HEK293 (cell line): ENCODE measurements around the gene EDN1.

Experiments
- CTCF ChIA-PET: fragments of 350-600 bp; formaldehyde crosslinking; extraction: SDS; loops from one replicate; lab custom pipeline; 2021; ENCODE audit warnings: antibody characterized with exemption; lab: Yijun Ruan, JAX
- POLR2A ChIA-PET: fragments of 300-600 bp; formaldehyde crosslinking; extraction: SDS; loops from one replicate; lab custom pipeline; 2020; ENCODE audit warnings: antibody characterized with exemption, inconsistent platforms; lab: Yijun Ruan, JAX
- H3K27ac ChIP-seq: fragments of 200-500 bp; sonication (Bioruptor generic); 2 replicates; pipeline ENCODE4 v1.5.1; 2014; ENCODE audit warnings: low read depth, low read length, control low read depth, inconsistent platforms; ENCODE audit errors: extremely low read depth
- H3K36me3 ChIP-seq, 2 experiments: fragments of 200-500 bp in 1 of 2; sonication (Bioruptor generic) in 1 of 2; 1 replicate in 1 of 2; 2 replicates in 1 of 2; pipeline ENCODE4 v1.5.1; 2014 to 2017; ENCODE audit warnings: inconsistent platforms in 2 of 2, low read length in 2 of 2; ENCODE audit not compliant: control insufficient read depth in 2 of 2, insufficient read depth in 1 of 2
- H3K4me1 ChIP-seq: fragments of 200-500 bp; sonication (Bioruptor generic); 2 replicates; pipeline ENCODE4 v1.5.1; 2014; ENCODE audit warnings: mild to moderate bottlenecking, low read length, inconsistent platforms; ENCODE audit not compliant: control insufficient read depth, insufficient read depth
- H3K4me3 ChIP-seq: 2 replicates; pipeline ENCODE4 v1.5.1; 2011; ENCODE audit warnings: low read depth, mild to moderate bottlenecking, control low read depth, low read length, moderate library complexity
- H3K9me3 ChIP-seq: fragments of 200-500 bp; sonication (Bioruptor generic); 2 replicates; pipeline ENCODE4 v1.5.1; 2014; ENCODE audit warnings: low read depth, low read length, inconsistent platforms; ENCODE audit not compliant: control insufficient read depth, insufficient read depth
- BCL6B ChIP-seq: fragments of 450-650 bp; formaldehyde crosslinking; IDR thresholded peaks from 2 replicates; pipeline ENCODE4 v1.5.1; 2017; ENCODE audit warnings: missing biosample characterization, missing genetic modification characterization
- HOXA7 ChIP-seq: sonication (generic); formaldehyde crosslinking; IDR thresholded peaks from 2 replicates; pipeline ENCODE4 v1.8.1; 2022; ENCODE audit warnings: missing genetic modification reagents, borderline replicate concordance
- HOXC10 ChIP-seq: sonication (generic); formaldehyde crosslinking; IDR thresholded peaks from 2 replicates; pipeline ENCODE4 v1.8.1; 2023; ENCODE audit warnings: mild to moderate bottlenecking, missing genetic modification reagents
- IKZF3 ChIP-seq: fragments of 450-650 bp; IDR thresholded peaks from 2 replicates; pipeline ENCODE4 v1.5.0; 2018; ENCODE audit warnings: missing biosample characterization, mild to moderate bottlenecking, missing genetic modification characterization, moderate library complexity
- REPIN1 ChIP-seq: fragments of 450-650 bp; formaldehyde crosslinking; IDR thresholded peaks from 2 replicates; pipeline ENCODE4 v1.5.1; 2017; ENCODE audit warnings: missing biosample characterization, missing genetic modification characterization, low read depth
- YY1 ChIP-seq: fragments of 450-650 bp; formaldehyde crosslinking; IDR thresholded peaks from 2 replicates; pipeline ENCODE4 v1.5.1; 2018; ENCODE audit warnings: missing biosample characterization, missing genetic modification characterization
- ZBTB6 ChIP-seq: fragments of 450-650 bp; formaldehyde crosslinking; IDR thresholded peaks from 2 replicates; pipeline ENCODE4 v1.5.1; 2017; ENCODE audit warnings: missing biosample characterization, missing genetic modification characterization
- ZFP69B ChIP-seq: fragments of 450-650 bp; formaldehyde crosslinking; IDR thresholded peaks from 2 replicates; pipeline ENCODE4 v1.5.1; 2016; ENCODE audit warnings: missing biosample characterization, missing genetic modification characterization
- ZNF112 ChIP-seq: fragments of 450-650 bp; formaldehyde crosslinking; IDR thresholded peaks from 2 replicates; pipeline ENCODE4 v1.5.0; 2017; ENCODE audit warnings: missing biosample characterization, missing genetic modification characterization
- ZNF132 ChIP-seq: fragments of 450-650 bp; formaldehyde crosslinking; IDR thresholded peaks from 2 replicates; pipeline ENCODE4 v1.5.1; 2017; ENCODE audit warnings: missing biosample characterization, missing genetic modification characterization, borderline replicate concordance
- ZNF175 ChIP-seq: fragments of 450-650 bp; formaldehyde crosslinking; IDR thresholded peaks from 2 replicates; pipeline ENCODE4 v1.5.1; 2016; ENCODE audit warnings: missing biosample characterization, missing genetic modification characterization
- ZNF248 ChIP-seq: fragments of 450-650 bp; formaldehyde crosslinking; IDR thresholded peaks from 2 replicates; pipeline ENCODE4 v1.5.1; 2017; ENCODE audit warnings: missing biosample characterization, missing genetic modification characterization
- ZNF292 ChIP-seq: fragments of 450-650 bp; formaldehyde crosslinking; IDR thresholded peaks from 2 replicates; pipeline ENCODE4 v1.5.1; 2016; ENCODE audit warnings: low read depth, missing biosample characterization, missing genetic modification characterization, borderline replicate concordance
- ZNF354C ChIP-seq: fragments of 450-650 bp; formaldehyde crosslinking; IDR thresholded peaks from 2 replicates; pipeline ENCODE4 v1.5.1; 2016; ENCODE audit warnings: missing biosample characterization, missing genetic modification characterization, low read depth, borderline replicate concordance
- ZNF416 ChIP-seq: fragments of 450-650 bp; formaldehyde crosslinking; IDR thresholded peaks from 2 replicates; pipeline ENCODE4 v1.5.1; 2016; ENCODE audit warnings: missing biosample characterization, missing genetic modification characterization
- ZNF488 ChIP-seq: fragments of 450-650 bp; formaldehyde crosslinking; IDR thresholded peaks from 2 replicates; pipeline ENCODE4 v1.5.1; 2016; ENCODE audit warnings: missing biosample characterization, missing genetic modification characterization
- ZNF514 ChIP-seq: fragments of 450-650 bp; formaldehyde crosslinking; IDR thresholded peaks from 2 replicates; pipeline ENCODE4 v1.5.1; 2016; ENCODE audit warnings: missing biosample characterization, missing genetic modification characterization
- ZNF521 ChIP-seq: fragments of 450-650 bp; formaldehyde crosslinking; IDR thresholded peaks from 2 replicates; pipeline ENCODE4 v1.5.1; 2017; ENCODE audit warnings: missing biosample characterization, mild to moderate bottlenecking, missing genetic modification characterization
- ZNF530 ChIP-seq: fragments of 450-650 bp; formaldehyde crosslinking; IDR thresholded peaks from 2 replicates; pipeline ENCODE4 v1.5.1; 2016; ENCODE audit warnings: low read depth, missing biosample characterization, missing genetic modification characterization
- ZNF544 ChIP-seq: fragments of 450-650 bp; formaldehyde crosslinking; IDR thresholded peaks from 2 replicates; pipeline ENCODE4 v1.5.0; 2017; ENCODE audit warnings: missing biosample characterization, missing genetic modification characterization
- ZNF558 ChIP-seq: fragments of 450-650 bp; formaldehyde crosslinking; IDR thresholded peaks from 2 replicates; pipeline ENCODE4 v1.5.1; 2016; ENCODE audit warnings: missing biosample characterization, missing genetic modification characterization
- ZNF660 ChIP-seq: fragments of 450-650 bp; IDR thresholded peaks from 2 replicates; pipeline ENCODE4 v1.5.1; 2018; ENCODE audit warnings: missing biosample characterization, mild to moderate bottlenecking, missing genetic modification characterization
- ZNF692 ChIP-seq: fragments of 450-650 bp; formaldehyde crosslinking; IDR thresholded peaks from 2 replicates; pipeline ENCODE4 v1.5.1; 2016; ENCODE audit warnings: missing biosample characterization, missing genetic modification characterization
- ZNF76 ChIP-seq: fragments of 450-650 bp; formaldehyde crosslinking; IDR thresholded peaks from 2 replicates; pipeline ENCODE4; 2016; ENCODE audit warnings: low read depth, missing biosample characterization, missing genetic modification characterization, borderline replicate concordance

Gene EDN1

GRCh38 chr6:12309070-12309469 lies 18.9 kb downstream of the EDN1 start (continued):
- no peak for TF ChIP-seq ZNF132
- no peak for TF ChIP-seq ZNF544
- TF ChIP-seq HOXA7, result no peak
- TF ChIP-seq ZNF660 (tag by site-specific recombination), result no peak

- no peaks in the 10 kb centered on the region; the same call in 1 of the 2 replicates for H3K9me3 ChIP-seq
- no peaks in the 10 kb centered on the region for H3K4me1 ChIP-seq
- H3K4me3 ChIP-seq, result no peak overlapping the region
- TF ChIP-seq ZNF175 (no peak), YY1 (no peak), ZFP69B (tag by site-specific recombination) (no peak), ZBTB6 (no peak), ZNF112 (tag by site-specific recombination) (no peak)
- H3K27ac ChIP-seq, result no peak overlapping the region
- CTCF ChIA-PET, result interaction anchor here (0.5 to 2.8 kb wide), 8 partner anchors 14 to 295 kb away, joined by 3 to 10 read pairs (median 3); partner anchors contain the start of gene EDN1
- no peaks in the 10 kb centered on the region for H3K36me3 ChIP-seq
- POLR2A ChIA-PET, result no interaction called here
Observed at GRCh38 chr6:12311106-12311505, 20.9 kb downstream of the EDN1 start.

GRCh38 chr6:12312736-12313135 lies 22.6 kb downstream of the EDN1 start:
- Histone ChIP-seq H3K9me3 (no peaks in the 10 kb centered on the region; the same call in 1 of the 2 replicates), H3K4me1 (no peaks in the 10 kb centered on the region), H3K4me3 (no peak overlapping the region), H3K36me3 (no peaks in the 10 kb centered on the region), H3K27ac (no peak overlapping the region)
- CTCF ChIA-PET, result interaction anchor here (0.6 to 0.8 kb wide), 3 partner anchors 13 to 23 kb away, joined by 3 to 5 read pairs (median 4); no protein-coding TSS in a partner anchor
- TF ChIP-seq ZNF292 (tag by site-specific recombination) (no peak), ZNF354C (tag by site-specific recombination) (no peak), ZNF248 (no peak), ZNF692 (tag by site-specific recombination) (no peak), ZNF488 (tag by site-specific recombination) (no peak)
- POLR2A ChIA-PET, result interaction anchor here (2.2 kb wide), 1 partner anchor 12 kb away, joined by 10 read pairs; no protein-coding TSS in a partner anchor

DNA sequence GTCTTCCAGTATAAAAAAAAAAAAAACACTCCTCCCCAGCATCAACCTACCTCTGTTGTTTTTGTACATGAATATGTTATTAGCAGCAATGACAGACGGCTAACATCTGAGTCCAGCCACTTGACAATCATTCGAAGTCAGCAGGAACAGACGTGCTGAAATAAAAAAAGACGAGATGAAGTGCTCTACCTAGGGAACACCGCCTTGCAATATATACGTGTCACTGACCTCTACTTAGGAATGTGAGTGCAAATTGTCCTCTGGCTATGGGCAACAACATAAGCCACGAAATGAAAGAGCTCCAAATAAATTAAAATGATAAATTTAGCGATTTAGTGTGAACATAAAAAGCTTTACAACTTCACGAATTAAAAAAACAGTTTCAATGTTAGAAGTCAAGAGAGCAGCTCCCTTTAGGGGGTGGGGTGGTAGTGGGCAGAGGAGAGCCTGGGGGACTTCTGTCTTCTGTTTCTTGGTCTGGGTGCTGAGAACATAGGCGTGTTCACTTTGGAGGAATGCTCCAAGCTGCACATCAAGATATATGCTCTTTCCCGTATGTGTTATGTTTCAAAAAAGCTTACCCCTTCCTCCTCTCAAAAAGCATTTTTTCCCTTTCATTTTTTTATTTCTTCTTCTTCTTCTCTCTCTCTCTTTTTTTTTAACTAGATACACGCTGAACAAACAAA lies 23.3 kb downstream of the EDN1 start:
- ChIA-PET CTCF (interaction anchor here (0.6 to 1.4 kb wide), 6 partner anchors 14 to 659 kb away, joined by 3 to 6 read pairs (median 4); no protein-coding TSS in a partner anchor), POLR2A (interaction anchor here (0.5 to 2.2 kb wide), 3 partner anchors 11 to 116 kb away, joined by 3 to 10 read pairs (median 4); partner anchors contain the start of gene EDN1)
- Histone ChIP-seq H3K27ac (no peak overlapping the region), H3K9me3 (peaks cover 2% of the 10 kb centered on the region; the same call in 1 of the 2 replicates), H3K4me3 (no peak overlapping the region), H3K4me1 (no peaks in the 10 kb centered on the region), H3K36me3 (no peaks in the 10 kb centered on the region)
- TF ChIP-seq ZNF514 (tag by site-specific recombination) (no peak), ZNF558 (no peak), IKZF3 (tag by site-specific recombination) (no peak), ZNF416 (tag by site-specific recombination) (no peak), BCL6B (tag by site-specific recombination) (no peak), HOXC10 (CRISPR knock-in tag) (no peak), ZNF76 (tag by site-specific recombination) (no peak), ZNF530 (tag by site-specific recombination) (no peak), ZNF521 (tag by site-specific recombination) (no peak), REPIN1 (tag by site-specific recombination) (no peak)
